Right hindlimb (tissue), 1 donor: Measurements from ENCODE around the gene TTLL11.
"Not testable (repeated sequence)": the region's sequence is repeated elsewhere in the genome, so short reads cannot be mapped to it uniquely, and the experiment has no call there.

Source experiments
- DNase-seq: peaks from one replicate; pipeline ENCODE4 v3.0.0-alpha.2; 2018

TTLL11 gene

GRCh38 chr9:122042056-122042455 lies 51.1 kb downstream of the TTLL11 start:
- DNase-seq: no peak

GRCh38 chr9:122040561-122041242 lies 52.4 kb downstream of the TTLL11 start:
- no peak for DNase-seq

GRCh38 chr9:122039234-122039633 lies 53.9 kb downstream of the TTLL11 start:
- DNase-seq: no peak

- no peak for DNase-seq
Observed at GRCh38 chr9:122036988-122037387, 56.1 kb downstream of the TTLL11 start.

GRCh38 chr9:122036408-122036807 lies 56.7 kb downstream of the TTLL11 start:
- DNase-seq: no peak

GRCh38 chr9:122033775-122034373 lies 59.2 kb downstream of the TTLL11 start:
- DNase-seq: no peak

GRCh38 chr9:122032346-122032745 lies 60.8 kb downstream of the TTLL11 start:
- DNase-seq: no peak

GRCh38 chr9:122031776-122032175 lies 61.3 kb downstream of the TTLL11 start:
- no peak for DNase-seq

GRCh38 chr9:122031157-122031556 lies 62.0 kb downstream of the TTLL11 start:
- DNase-seq: no peak

GRCh38 chr9:122030357-122030756 lies 62.8 kb downstream of the TTLL11 start:
- no peak for DNase-seq

- DNase-seq: no peak
Observed at GRCh38 chr9:122029898-122030297, 63.2 kb downstream of the TTLL11 start.

- no peak for DNase-seq
Observed at GRCh38 chr9:122028089-122028488, 65.0 kb downstream of the TTLL11 start.

- DNase-seq: no peak
Observed at GRCh38 chr9:122020398-122020797, 72.7 kb downstream of the TTLL11 start.

- DNase-seq: peak; percentile 66
Observed at GRCh38 chr9:122016744-122017143, 76.4 kb downstream of the TTLL11 start.

- DNase-seq: no peak
Observed at GRCh38 chr9:122016309-122016708, 76.8 kb downstream of the TTLL11 start.

- DNase-seq: no peak
Observed at GRCh38 chr9:122015170-122015821, 77.8 kb downstream of the TTLL11 start.

- no peak for DNase-seq
Observed at GRCh38 chr9:122011818-122012498, 81.2 kb downstream of the TTLL11 start.

- no peak for DNase-seq
Observed at GRCh38 chr9:122008559-122008958, 84.5 kb downstream of the TTLL11 start.

- DNase-seq: no peak
Observed at GRCh38 chr9:122007837-122008236, 85.3 kb downstream of the TTLL11 start.

GRCh38 chr9:122005597-122005996 lies 87.5 kb downstream of the TTLL11 start:
- DNase-seq: no peak

- no peak for DNase-seq
Observed at GRCh38 chr9:122004589-122004988, 88.5 kb downstream of the TTLL11 start.

- DNase-seq: no peak
Observed at GRCh38 chr9:122001491-122002201, 91.5 kb downstream of the TTLL11 start.

GRCh38 chr9:122000526-122000925 lies 92.6 kb downstream of the TTLL11 start:
- DNase-seq: not testable (repeated sequence)
